H1 (cell line): ENCODE measurements around the gene MSN. TPM values are rescaled to one million over a fixed set of nuclear protein-coding genes. Genes with fewer than 3 reads are reported as not detected.

Experiments
- CTCF ChIA-PET: fragments of 300-600 bp; sonication (Branson Sonifier 250); formaldehyde crosslinking; loops from one replicate; lab custom pipeline; 2021; ENCODE audit not compliant: partially characterized antibody; lab: Charles Lee
- POLR2A ChIA-PET: fragments of 300-600 bp; sonication (Branson Sonifier 250); formaldehyde crosslinking; loops from one replicate; lab custom pipeline; 2021; ENCODE audit warnings: inconsistent platforms; ENCODE audit not compliant: partially characterized antibody; lab: Charles Lee
- DNase-seq, 2 experiments: peaks; one replicate each; pipeline versions ENCODE4 v3.0.0 to v3.0.0-alpha.2; 2010 to 2022; ENCODE audit warnings: low spot score in 2 of 2, low read depth in 1 of 2, mixed read lengths in 1 of 2
- FAIRE-seq: peaks from 2 replicates; lab custom pipeline; 2011; peaks lifted over from hg19 to GRCh38; lab: Jason Lieb, UNC
- H2AFZ ChIP-seq: 2 replicates; pipeline ENCODE4 v1.8.1; 2012; ENCODE audit warnings: low read length, inconsistent platforms
- H2AK5ac ChIP-seq: 2 replicates; pipeline ENCODE4 v1.6.1; 2013; ENCODE audit warnings: low read depth, low read length
- H2BK120ac ChIP-seq: replicated peaks from 2 replicates; pipeline ENCODE3; 2013; ENCODE audit warnings: low read depth, low read length, inconsistent platforms
- H2BK12ac ChIP-seq: 2 replicates; pipeline ENCODE4 v1.6.1; 2013; ENCODE audit warnings: low read depth, low read length
- H2BK15ac ChIP-seq: 2 replicates; pipeline ENCODE4 v1.6.1; 2013; ENCODE audit warnings: low read length
- H2BK20ac ChIP-seq: 2 replicates; pipeline ENCODE4 v1.6.1; 2013; ENCODE audit warnings: low read length
- H2BK5ac ChIP-seq: 2 replicates; pipeline ENCODE4 v1.6.1; 2013; ENCODE audit warnings: low read depth, low read length
- H3K14ac ChIP-seq: 2 replicates; pipeline ENCODE4 v1.6.1; 2013; ENCODE audit warnings: inconsistent platforms; ENCODE audit not compliant: insufficient read length
- H3K18ac ChIP-seq: 2 replicates; pipeline ENCODE4 v1.6.1; 2013; ENCODE audit warnings: low read length; ENCODE audit errors: extremely low read depth
- H3K23ac ChIP-seq: 2 replicates; pipeline ENCODE4 v1.6.1; 2013; ENCODE audit warnings: inconsistent platforms; ENCODE audit not compliant: insufficient read length
- H3K23me2 ChIP-seq: 2 replicates; pipeline ENCODE4 v1.6.1; 2013; ENCODE audit warnings: low read depth, low read length
- H3K27ac ChIP-seq: 2 replicates; pipeline ENCODE4 v1.6.1; 2011; ENCODE audit warnings: low read depth, low read length, inconsistent platforms
- H3K27me3 ChIP-seq, 4 experiments: replicated peaks in 1 of 4; 1 replicate in 1 of 4; 2 replicates in 3 of 4; pipeline versions ENCODE4 v1.6.1 to v1.8.1; 2011 to 2013; ENCODE audit warnings: low read length in 3 of 4, mild to moderate bottlenecking in 3 of 4, inconsistent platforms in 2 of 4, mixed read lengths in 2 of 4, moderate library complexity in 1 of 4; ENCODE audit not compliant: control insufficient read depth in 3 of 4, insufficient read depth in 3 of 4; ENCODE audit errors: extremely low read depth in 1 of 4
- H3K36me3 ChIP-seq, 4 experiments: 2 replicates each; pipeline versions ENCODE4 v1.6.1 to v1.8.1; 2011 to 2013; ENCODE audit warnings: mild to moderate bottlenecking in 4 of 4, low read length in 3 of 4, moderate library complexity in 2 of 4, control low read depth in 1 of 4, inconsistent platforms in 1 of 4; ENCODE audit not compliant: insufficient read depth in 4 of 4, control insufficient read depth in 2 of 4
- H3K4ac ChIP-seq: replicated peaks from 2 replicates; pipeline ENCODE3; 2013; ENCODE audit warnings: low read length, low read depth, mixed read lengths, inconsistent platforms; ENCODE audit not compliant: insufficient read length
- H3K4me1 ChIP-seq, 4 experiments: replicated peaks in 1 of 4; 1 replicate in 1 of 4; 2 replicates in 3 of 4; pipeline versions ENCODE4 v1.6.1 to v1.8.1; 2011 to 2013; ENCODE audit warnings: low read length in 3 of 4, inconsistent platforms in 2 of 4, mixed read lengths in 1 of 4; ENCODE audit not compliant: insufficient read depth in 4 of 4, control insufficient read depth in 3 of 4
- H3K4me2 ChIP-seq, 2 experiments: 2 replicates each; pipeline versions ENCODE4 v1.6.1 to v1.8.1; 2011 to 2013; ENCODE audit warnings: low read depth in 2 of 2, low read length in 2 of 2, control low read depth in 1 of 2, inconsistent platforms in 1 of 2, mild to moderate bottlenecking in 1 of 2; ENCODE audit not compliant: insufficient read depth in 1 of 2
- H3K4me3 ChIP-seq, 4 experiments: fragments of 200-600, 300-600 bp in 1 of 4; sonication (generic), shearing (Covaris generic), sonication (Bioruptor Twin) in 1 of 4; 2 replicates each; pipeline versions ENCODE4 v1.5.1 to v1.8.1; 2011 to 2016; ENCODE audit warnings: low read length in 4 of 4, low read depth in 3 of 4, control low read depth in 2 of 4, inconsistent platforms in 2 of 4, mild to moderate bottlenecking in 2 of 4, mixed read lengths in 1 of 4, moderate library complexity in 1 of 4; ENCODE audit not compliant: insufficient read depth in 2 of 4; ENCODE audit errors: extremely low read depth in 1 of 4
- H3K56ac ChIP-seq: replicated peaks from 2 replicates; pipeline ENCODE3; 2013; ENCODE audit warnings: low read depth, mild to moderate bottlenecking, mixed read lengths, low read length, inconsistent platforms; ENCODE audit not compliant: insufficient read length
- H3K79me1 ChIP-seq: 2 replicates; pipeline ENCODE4 v1.6.1; 2013; ENCODE audit warnings: low read depth, low read length, control low read depth
- H3K79me2 ChIP-seq, 2 experiments: 2 replicates each; pipeline versions ENCODE4 v1.6.1 to v1.8.1; 2012 to 2013; ENCODE audit warnings: low read length in 2 of 2, mild to moderate bottlenecking in 2 of 2, inconsistent platforms in 1 of 2; ENCODE audit not compliant: insufficient read depth in 2 of 2, control insufficient read depth in 1 of 2
- H3K9ac ChIP-seq, 4 experiments: replicated peaks in 1 of 4; 1 replicate in 1 of 4; 2 replicates in 3 of 4; pipeline versions ENCODE4 v1.6.1 to v1.8.1; 2011 to 2013; ENCODE audit warnings: low read depth in 3 of 4, low read length in 3 of 4, control low read depth in 2 of 4, mild to moderate bottlenecking in 2 of 4, moderate library complexity in 2 of 4, inconsistent platforms in 1 of 4; ENCODE audit errors: extremely low read depth in 1 of 4
- H3K9me3 ChIP-seq, 2 experiments: 2 replicates each; pipeline versions ENCODE4 v1.6.1 to v1.8.1; 2012 to 2013; ENCODE audit warnings: mild to moderate bottlenecking in 2 of 2, moderate library complexity in 2 of 2, control low read depth in 1 of 2, inconsistent platforms in 1 of 2, low read depth in 1 of 2, low read length in 1 of 2, mixed read lengths in 1 of 2; ENCODE audit not compliant: insufficient read depth in 2 of 2
- H4K20me1 ChIP-seq, 2 experiments: replicated peaks in 1 of 2; 2 replicates each; pipeline versions ENCODE3 to v1.8.1; 2011 to 2013; ENCODE audit warnings: inconsistent platforms in 2 of 2, low read length in 2 of 2, mild to moderate bottlenecking in 1 of 2; ENCODE audit not compliant: insufficient read depth in 2 of 2, control insufficient read depth in 1 of 2
- H4K5ac ChIP-seq: 2 replicates; pipeline ENCODE4 v1.6.1; 2013; ENCODE audit warnings: low read length, low read depth, mixed read lengths, inconsistent platforms; ENCODE audit not compliant: insufficient read length
- H4K8ac ChIP-seq: 2 replicates; pipeline ENCODE4 v1.8.0; 2013; ENCODE audit warnings: mild to moderate bottlenecking, moderate library complexity, low read length, inconsistent platforms; ENCODE audit not compliant: insufficient read depth; ENCODE audit errors: extremely low read depth
- H4K91ac ChIP-seq: replicated peaks from 2 replicates; pipeline ENCODE3; 2013; ENCODE audit warnings: low read length, mixed read lengths, inconsistent platforms; ENCODE audit not compliant: insufficient read length
- FOSL1 ChIP-seq: IDR thresholded peaks from 2 replicates; pipeline ENCODE4 v1.6.1; 2011; ENCODE audit warnings: mild to moderate bottlenecking, low read depth, low read length, moderate library complexity; ENCODE audit not compliant: insufficient read depth
- GABPA ChIP-seq: IDR thresholded peaks from 2 replicates; pipeline ENCODE4 v1.6.1; 2011; ENCODE audit warnings: mild to moderate bottlenecking, low read length, moderate library complexity, borderline replicate concordance; ENCODE audit not compliant: insufficient read depth
- HDAC2 ChIP-seq, 2 experiments: fragments of 300-600 bp in 1 of 2; sonication (generic) in 1 of 2; IDR thresholded peaks; 2 replicates each; pipeline ENCODE4 v1.6.1; 2011 to 2012; ENCODE audit warnings: low read depth in 2 of 2, low read length in 2 of 2, mild to moderate bottlenecking in 2 of 2, moderate library complexity in 2 of 2, borderline replicate concordance in 1 of 2, inconsistent platforms in 1 of 2
- MAFK ChIP-seq: IDR thresholded peaks from 2 replicates; pipeline ENCODE4 v1.6.1; 2012; ENCODE audit warnings: low read depth, mild to moderate bottlenecking, improper control_type of control experiment, low read length
- POU5F1 ChIP-seq: IDR thresholded peaks from 2 replicates; pipeline ENCODE4 v1.6.1; 2011; ENCODE audit warnings: low read depth, mild to moderate bottlenecking, low read length, moderate library complexity
- RAD21 ChIP-seq, 2 experiments: IDR thresholded peaks in 1 of 2; conservative IDR thresholded peaks in 1 of 2; 2 replicates each; pipeline ENCODE4 v1.6.1; 2011; ENCODE audit warnings: low read depth in 2 of 2, low read length in 2 of 2, improper control_type of control experiment in 1 of 2, inconsistent platforms in 1 of 2, mild to moderate bottlenecking in 1 of 2, moderate library complexity in 1 of 2
- SIX5 ChIP-seq: IDR thresholded peaks from 2 replicates; pipeline ENCODE4 v1.6.1; 2011; ENCODE audit warnings: mild to moderate bottlenecking, low read depth, low read length
- SRF ChIP-seq: IDR thresholded peaks from 2 replicates; pipeline ENCODE4 v1.6.1; 2011; ENCODE audit warnings: mild to moderate bottlenecking, low read depth, low read length, moderate library complexity
- TEAD4 ChIP-seq: IDR thresholded peaks from 2 replicates; pipeline ENCODE4 v1.6.1; 2012; ENCODE audit warnings: low read depth, low read length, inconsistent platforms, mixed read lengths
- WGBS, 2 experiments: shearing (Covaris generic) in 1 of 2; methylation state at CpG; one replicate each; pipeline versions ENCODE4 v1.1.6 to v1.1.7; 2013 to 2015; ENCODE audit warnings: low lambda C conversion rate in 2 of 2, mixed read lengths in 2 of 2, inconsistent platforms in 1 of 2, low coverage in 1 of 2, missing lambda C conversion rate in 1 of 2; ENCODE audit not compliant: insufficient replicate concordance in 2 of 2, insufficient coverage in 1 of 2, insufficient read length in 1 of 2; ENCODE audit errors: extremely low coverage in 1 of 2, missing lambda C conversion rate in 1 of 2; 5-methylcytosine and 5-hydroxymethylcytosine counted together
- polyA plus RNA-seq, 7 experiments: library from polyadenylated mRNA; depleted of rRNA in 3 of 7; stranded (reverse) in 5 of 7; unstranded in 2 of 7; fragments of >200 nt in 5 of 7; fragments of 200-250 nt in 2 of 7; gene quantifications; 1 replicate in 5 of 7; 2 replicates in 1 of 7; 4 replicates in 1 of 7; pipeline versions ENCODE4 v1.2.1 to v1.2.3, GENCODE V29; 2011 to 2013; ENCODE audit warnings: missing spikeins in 2 of 7, mixed read lengths in 2 of 7
- total RNA-seq: library from RNA; stranded (reverse); fragmentation: NEBNext Ultra II Directional; extraction: Animal tissue kit (Norgen Biotek cat#: 25700); gene quantifications from 2 replicates; pipeline ENCODE4 v1.2.1, GENCODE V29; 2021
- TF ChIP-seq, protein P1 (sequence below): IDR thresholded peaks from 2 replicates; pipeline ENCODE4 v1.6.1; 2012; ENCODE audit warnings: inconsistent platforms

Gene MSN
- total and polyA plus RNA-seq, 2 of the 8 experiments (the other 6 are each of a cell fraction or from before 2014, with no cell fraction given) = 112 to 133 TPM

DNA sequence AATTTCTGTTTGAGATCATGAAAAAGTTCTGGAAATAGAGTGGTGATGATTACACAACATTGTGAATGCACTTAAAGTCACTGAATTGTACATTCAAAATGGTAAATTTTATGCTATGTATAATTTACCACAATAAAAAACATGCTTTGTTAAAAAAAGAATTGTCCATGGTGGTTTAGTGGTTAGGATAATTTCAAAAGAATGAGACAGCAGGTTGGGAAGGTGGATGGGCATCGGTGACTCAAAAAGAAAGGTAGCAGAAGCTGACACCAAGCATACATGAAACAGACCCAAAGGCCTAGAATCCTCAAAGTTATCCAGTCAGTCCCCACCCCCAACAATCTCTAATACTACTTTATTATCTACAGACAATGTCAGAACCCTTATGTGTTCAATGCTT is 91.1 kb downstream of the MSN start:
- no peaks in the 10 kb centered on the region for H3K23me2 ChIP-seq
- no peak overlapping the region for H2BK15ac ChIP-seq
- H2AFZ ChIP-seq = no peak overlapping the region
- H3K27ac ChIP-seq = no peak overlapping the region
- no peaks in the 10 kb centered on the region for H3K9me3 ChIP-seq
- no peaks in the 10 kb centered on the region for H3K79me2 ChIP-seq
- no peak overlapping the region for H4K5ac ChIP-seq
- no peaks in the 10 kb centered on the region for H3K79me1 ChIP-seq
- H4K8ac ChIP-seq = no peak overlapping the region
- H3K4ac ChIP-seq = no peak overlapping the region
- POLR2A ChIA-PET = no interaction called here
- H3K4me3 ChIP-seq = no peak overlapping the region
- H3K18ac ChIP-seq = no peak overlapping the region
- CTCF ChIA-PET = no interaction called here
- no peak overlapping the region for H3K14ac ChIP-seq
- H3K4me1 ChIP-seq = no peaks in the 10 kb centered on the region
- H4K91ac ChIP-seq = no peak overlapping the region
- FAIRE-seq (no peak), DNase-seq (no peak)
- H4K20me1 ChIP-seq = no peaks in the 10 kb centered on the region
- no peak overlapping the region for H3K23ac ChIP-seq
- no peak overlapping the region for H3K4me2 ChIP-seq
- no peak overlapping the region for H3K56ac ChIP-seq
- TF ChIP-seq TEAD4 (no peak), HDAC2 (IDR thresholded peaks at IDR 0.05; ENCODE audit: borderline replicate concordance in 1 of 2, low read depth in 2 of 2, low read length in 2 of 2) (no peak), RAD21 (IDR thresholded peaks at IDR 0.05 in 1 of 2, conservative IDR thresholded peaks at IDR 0.05 in 1 of 2; ENCODE audit: low read depth in 2 of 2, low read length in 2 of 2) (no peak), POU5F1 (no peak), GABPA (no peak), MAFK (no peak), SRF (no peak), FOSL1 (no peak), SIX5 (no peak)
- TF ChIP-seq, protein P1, sequence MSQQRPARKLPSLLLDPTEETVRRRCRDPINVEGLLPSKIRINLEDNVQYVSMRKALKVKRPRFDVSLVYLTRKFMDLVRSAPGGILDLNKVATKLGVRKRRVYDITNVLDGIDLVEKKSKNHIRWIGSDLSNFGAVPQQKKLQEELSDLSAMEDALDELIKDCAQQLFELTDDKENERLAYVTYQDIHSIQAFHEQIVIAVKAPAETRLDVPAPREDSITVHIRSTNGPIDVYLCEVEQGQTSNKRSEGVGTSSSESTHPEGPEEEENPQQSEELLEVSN = no peak
- TF ChIP-seq, all 59 proteins: peak for 0
- no peak overlapping the region for H2BK12ac ChIP-seq
- no peaks in the 10 kb centered on the region for H3K27me3 ChIP-seq
- 75% methylated on average over 1 of the region's 1 CpG; no CpG with 5 or more reads in 1 of the 2 experiments for WGBS, 2 experiments
- no peak overlapping the region for H2BK120ac ChIP-seq
- H2BK5ac ChIP-seq = no peak overlapping the region
- no peak overlapping the region for H2BK20ac ChIP-seq
- H2AK5ac ChIP-seq = no peak overlapping the region
- H3K9ac ChIP-seq = no peak overlapping the region
- no peaks in the 10 kb centered on the region for H3K36me3 ChIP-seq
